Stimulated activated naive CD8-positive, alpha-beta T cell treated with anti-CD3 and anti-CD28 coated beads, Interleukin-15, Interleukin-2, amounts not matched to agents 100 ng/mL and 50 ng/mL, for 24 hours (primary cell): ENCODE data around the gene DUX4.
"Not testable (repeated sequence)": the region's sequence is repeated elsewhere in the genome, so short reads cannot be mapped to it uniquely, and the experiment has no call there.

Experiments
- H3K27ac Mint-ChIP-seq: one replicate; pipeline ENCODE4 v1.8.0; 2021; ENCODE audit warnings: mild to moderate bottlenecking, mixed read lengths
- H3K27me3 Mint-ChIP-seq: one replicate; pipeline ENCODE4 v1.8.0; 2021; ENCODE audit warnings: mixed read lengths
- H3K36me3 Mint-ChIP-seq: one replicate; pipeline ENCODE4 v1.8.0; 2021; ENCODE audit warnings: low read depth, mixed read lengths
- H3K4me1 Mint-ChIP-seq: one replicate; pipeline ENCODE4 v1.8.0; 2021; ENCODE audit warnings: low read depth, mixed read lengths
- H3K4me3 Mint-ChIP-seq: one replicate; pipeline ENCODE4 v1.8.0; 2021; ENCODE audit warnings: mild to moderate bottlenecking, mixed read lengths
- H3K9me3 Mint-ChIP-seq: one replicate; pipeline ENCODE4 v1.8.0; 2021; ENCODE audit warnings: mixed read lengths

DUX4 gene

GRCh38 chr4:190173428-190173827 is at the start of gene DUX4:
Gene DUX4 (plus strand): TSS chr4:190173774. CDS start chr4:190173774, 0 bp downstream.
- H3K36me3 Mint-ChIP-seq, H3K27ac Mint-ChIP-seq, H3K4me3 Mint-ChIP-seq, H3K4me1 Mint-ChIP-seq, H3K27me3 Mint-ChIP-seq, H3K9me3 Mint-ChIP-seq: not testable (repeated sequence)

- H3K9me3 Mint-ChIP-seq, H3K27me3 Mint-ChIP-seq, H3K36me3 Mint-ChIP-seq, H3K4me3 Mint-ChIP-seq, H3K4me1 Mint-ChIP-seq, H3K27ac Mint-ChIP-seq: not testable (repeated sequence)
These were observed 1.9 kb downstream of the DUX4 start for GRCh38 chr4:190175436-190175835.

- not testable (repeated sequence) for H3K4me3 Mint-ChIP-seq, H3K36me3 Mint-ChIP-seq, H3K4me1 Mint-ChIP-seq, H3K27me3 Mint-ChIP-seq, H3K9me3 Mint-ChIP-seq, H3K27ac Mint-ChIP-seq
These were observed 4.4 kb downstream of the DUX4 start for GRCh38 chr4:190177727-190178605.

DNA sequence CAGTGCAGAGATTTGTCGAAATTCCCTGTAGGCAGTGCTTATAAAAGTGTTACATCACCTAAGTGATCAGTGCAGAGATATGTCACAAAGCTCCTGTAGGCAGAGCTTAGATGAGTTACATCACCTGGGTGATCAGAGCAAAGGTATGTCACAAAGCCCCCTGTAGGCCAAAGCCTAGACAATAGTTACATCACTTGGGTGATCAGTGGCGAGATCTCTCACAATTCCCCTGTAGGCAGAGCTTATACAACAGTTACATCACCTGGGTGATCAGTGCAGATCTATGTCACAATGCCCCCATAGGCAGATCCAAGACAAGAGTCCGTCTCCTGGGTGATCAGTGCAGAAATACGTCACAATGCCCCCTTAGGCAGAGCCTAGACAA is 5.0 kb downstream of the DUX4 start:
- not testable (repeated sequence) for H3K4me1 Mint-ChIP-seq, H3K9me3 Mint-ChIP-seq, H3K4me3 Mint-ChIP-seq, H3K27ac Mint-ChIP-seq, H3K27me3 Mint-ChIP-seq, H3K36me3 Mint-ChIP-seq

DNA sequence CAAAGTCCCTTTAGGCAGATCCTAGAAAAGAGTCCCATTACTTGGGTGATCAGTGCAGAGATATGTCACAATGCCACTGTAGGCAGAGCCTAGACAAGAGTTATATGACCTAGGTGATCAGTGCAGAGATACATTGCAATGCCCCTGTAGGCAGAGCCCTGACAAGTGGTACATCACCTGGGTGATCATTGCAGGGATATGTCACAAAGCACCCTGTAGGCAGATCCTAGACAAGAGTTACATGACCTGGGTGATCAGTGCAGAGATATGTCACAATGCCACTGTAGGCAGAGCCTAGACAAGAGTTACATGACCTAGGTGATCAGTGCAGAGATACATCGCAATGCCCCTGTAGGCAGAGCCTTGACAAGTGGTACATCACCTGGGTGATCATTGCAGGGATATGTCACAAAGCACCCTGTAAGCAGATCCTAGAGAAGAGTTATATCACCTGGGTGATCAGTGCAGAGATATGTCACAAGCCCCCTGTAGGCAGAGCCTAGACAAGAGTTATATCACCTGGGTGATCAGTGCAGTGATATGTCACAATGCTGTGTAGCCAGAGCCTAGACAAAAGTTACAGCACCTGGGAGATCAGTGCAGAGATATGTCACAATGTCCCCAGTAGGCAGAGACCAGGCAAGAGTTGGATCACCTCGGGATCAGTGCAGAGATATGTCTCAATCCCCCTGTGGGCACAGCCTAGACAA is 5.6 kb downstream of the DUX4 start:
- H3K27ac Mint-ChIP-seq, H3K4me3 Mint-ChIP-seq, H3K4me1 Mint-ChIP-seq, H3K36me3 Mint-ChIP-seq, H3K27me3 Mint-ChIP-seq, H3K9me3 Mint-ChIP-seq: not testable (repeated sequence)

DNA sequence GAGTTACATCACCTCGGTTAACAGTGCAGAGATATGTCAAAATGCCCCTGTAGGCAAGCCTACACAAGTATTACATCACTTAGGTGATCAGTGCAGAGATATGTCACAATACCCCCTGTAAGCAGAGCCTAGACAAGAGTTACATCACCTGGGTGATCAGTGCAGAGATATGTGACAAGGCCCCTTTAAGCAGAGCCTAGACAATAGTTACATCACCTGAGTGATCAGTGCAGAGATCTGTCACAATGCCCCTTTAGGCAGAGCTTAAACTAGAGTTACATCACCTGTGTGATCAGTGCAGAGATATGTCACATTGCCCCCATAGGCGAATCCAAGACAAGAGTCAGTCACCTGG is 6.1 kb downstream of the DUX4 start:
- H3K27me3 Mint-ChIP-seq, H3K9me3 Mint-ChIP-seq, H3K4me3 Mint-ChIP-seq, H3K27ac Mint-ChIP-seq, H3K4me1 Mint-ChIP-seq, H3K36me3 Mint-ChIP-seq: not testable (repeated sequence)

DNA sequence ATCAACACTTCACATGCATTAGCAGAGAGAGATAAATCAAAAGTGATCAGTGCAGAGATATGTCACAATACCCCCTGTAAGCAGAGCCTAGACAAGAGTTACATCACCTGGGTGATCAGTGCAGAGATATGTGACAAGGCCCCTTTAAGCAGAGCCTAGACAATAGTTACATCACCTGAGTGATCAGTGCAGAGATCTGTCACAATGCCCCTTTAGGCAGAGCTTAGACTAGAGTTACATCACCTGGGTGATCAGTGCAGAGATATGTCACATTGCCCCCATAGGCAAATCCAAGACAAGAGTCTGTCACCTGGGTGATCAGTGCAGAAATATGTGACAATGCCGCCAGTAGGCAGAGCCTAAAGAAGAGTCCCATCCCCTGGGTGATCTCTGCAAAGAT is 7.4 kb downstream of the DUX4 start:
- not testable (repeated sequence) for H3K27me3 Mint-ChIP-seq, H3K27ac Mint-ChIP-seq, H3K36me3 Mint-ChIP-seq, H3K4me1 Mint-ChIP-seq, H3K4me3 Mint-ChIP-seq, H3K9me3 Mint-ChIP-seq

DNA sequence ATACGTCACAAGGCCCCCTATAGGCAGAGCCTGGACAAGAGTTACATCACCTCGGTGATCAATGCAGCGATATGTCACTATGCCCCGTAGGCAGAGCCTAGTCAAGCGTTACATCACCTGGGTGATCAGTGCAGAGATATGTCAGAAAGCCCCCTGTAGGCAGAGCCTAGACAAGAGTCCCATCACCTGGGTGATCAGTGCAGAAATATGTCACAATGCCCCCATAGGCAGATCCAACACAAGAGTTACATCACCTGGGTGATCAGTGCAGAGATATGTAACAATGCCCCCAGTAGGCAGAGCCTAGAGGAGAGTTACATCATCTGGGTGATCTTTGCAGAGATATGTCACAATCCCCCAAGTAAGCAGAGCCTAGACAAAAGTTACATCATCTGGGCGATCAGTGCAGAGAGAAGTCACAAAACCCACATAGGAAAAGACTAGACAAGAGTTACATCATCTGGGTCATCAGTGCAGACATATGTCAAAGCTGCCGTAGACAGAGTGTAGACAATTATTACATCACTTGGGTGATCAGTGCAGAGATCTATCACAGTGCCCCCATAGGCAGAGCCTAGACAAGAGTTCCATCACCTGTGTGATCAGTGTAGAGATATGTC is 8.0 kb downstream of the DUX4 start:
- H3K27ac Mint-ChIP-seq: not testable (repeated sequence)

GRCh38 chr4:190203510-190203909 is 29.9 kb downstream of the DUX4 start:
- not testable (repeated sequence) for H3K9me3 Mint-ChIP-seq, H3K4me3 Mint-ChIP-seq, H3K4me1 Mint-ChIP-seq, H3K36me3 Mint-ChIP-seq, H3K27me3 Mint-ChIP-seq, H3K27ac Mint-ChIP-seq

More for the DNA sequence above, 8.0 kb downstream of the DUX4 start:
- H3K4me3 Mint-ChIP-seq, H3K36me3 Mint-ChIP-seq, H3K4me1 Mint-ChIP-seq, H3K9me3 Mint-ChIP-seq, H3K27me3 Mint-ChIP-seq: not testable (repeated sequence)
